GM12865 (cell line): ENCODE measurements around the gene PDE9A.
A peak's percentile ranks its signal among the peaks of the same experiment; 100 is the strongest.

Source experiments
- DNase-seq: peaks from one replicate; pipeline ENCODE4 v3.0.0; 2010; ENCODE audit warnings: low read depth
- H3K4me3 ChIP-seq: 2 replicates; pipeline ENCODE4 v1.5.1; 2011; ENCODE audit warnings: mild to moderate bottlenecking, low read depth, low read length, control low read depth
- CTCF ChIP-seq: IDR thresholded peaks from 2 replicates; pipeline ENCODE4 v1.5.1; 2011; ENCODE audit warnings: low read length, control low read depth, low read depth, inconsistent platforms; ENCODE audit not compliant: insufficient read depth; ENCODE audit errors: missing control alignments

Gene PDE9A

DNA sequence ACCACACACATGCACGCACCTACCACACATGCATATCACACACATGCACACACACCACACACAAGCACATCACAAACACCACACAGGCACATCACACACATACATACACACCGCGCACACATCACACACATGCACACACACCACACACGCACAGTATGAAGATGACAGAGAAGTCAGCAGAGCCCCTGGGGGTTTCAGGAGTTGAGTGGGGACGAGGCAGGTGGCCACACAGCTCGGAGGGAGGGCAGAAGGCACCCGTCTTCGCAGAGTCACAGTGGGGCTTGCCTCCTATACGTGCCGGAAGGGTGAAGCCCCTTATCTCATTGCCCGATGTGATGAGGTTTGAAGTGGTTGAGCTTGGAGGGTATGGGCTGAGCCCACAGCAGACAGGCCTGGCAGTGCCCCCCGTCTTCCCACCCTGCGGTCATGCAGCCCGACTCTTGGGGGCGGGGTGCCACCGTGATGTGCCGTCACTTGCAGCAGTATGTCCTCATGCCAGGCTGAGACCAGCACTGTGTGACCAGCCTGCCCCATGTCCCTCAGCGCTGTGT, 9.9 kb downstream of the PDE9A start:
- DNase-seq = no peak

DNA sequence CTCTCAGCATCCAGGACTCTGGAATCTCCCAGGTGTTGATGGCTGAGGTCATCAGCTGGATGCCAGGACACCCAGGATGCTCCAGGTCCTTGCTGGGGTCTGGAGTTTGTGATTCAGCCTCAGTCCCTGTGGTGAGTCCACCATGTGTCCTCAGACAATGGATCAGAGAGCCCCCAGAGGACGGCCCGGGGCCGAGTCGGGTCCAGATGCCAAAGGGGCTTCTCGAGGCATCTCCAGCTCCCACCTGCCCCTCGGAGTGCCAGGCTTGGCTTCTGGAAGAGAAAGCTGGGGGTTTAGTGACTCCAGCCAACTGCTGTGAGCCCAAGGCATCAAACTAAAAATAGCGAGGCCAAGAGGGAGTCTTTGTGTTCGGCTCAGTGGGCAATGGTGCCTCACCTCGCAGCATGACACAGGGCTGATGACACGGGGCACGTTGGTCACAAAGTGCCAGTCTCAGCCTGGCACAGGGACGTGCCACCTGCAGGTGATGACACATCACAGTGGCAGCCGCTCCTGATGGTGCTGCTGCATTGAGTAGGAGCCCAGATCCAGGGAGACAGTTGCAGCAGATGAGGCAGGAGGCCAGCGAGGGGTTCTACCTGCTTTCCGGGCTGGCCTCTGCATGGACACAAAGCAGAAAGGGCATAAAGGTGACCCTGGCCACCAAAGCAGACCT, 10.6 kb downstream of the PDE9A start:
- DNase-seq = no peak
- H3K4me3 ChIP-seq = no peak overlapping the region
- no peak for TF ChIP-seq CTCF

More for the DNA sequence above, 9.9 kb downstream of the PDE9A start:
- H3K4me3 ChIP-seq = no peak overlapping the region
- TF ChIP-seq CTCF = no peak

GRCh38 chr21:42664614-42665013, 11.2 kb downstream of the PDE9A start:
- no peak for DNase-seq
- TF ChIP-seq CTCF = no peak
- no peak overlapping the region for H3K4me3 ChIP-seq

GRCh38 chr21:42665026-42665425, 11.6 kb downstream of the PDE9A start:
- H3K4me3 ChIP-seq = no peak overlapping the region
- no peak for TF ChIP-seq CTCF
- no peak for DNase-seq

- no peak for TF ChIP-seq CTCF
- no peak for DNase-seq
- no peak overlapping the region for H3K4me3 ChIP-seq
These were observed 12.1 kb downstream of the PDE9A start for GRCh38 chr21:42665484-42665883.

DNA sequence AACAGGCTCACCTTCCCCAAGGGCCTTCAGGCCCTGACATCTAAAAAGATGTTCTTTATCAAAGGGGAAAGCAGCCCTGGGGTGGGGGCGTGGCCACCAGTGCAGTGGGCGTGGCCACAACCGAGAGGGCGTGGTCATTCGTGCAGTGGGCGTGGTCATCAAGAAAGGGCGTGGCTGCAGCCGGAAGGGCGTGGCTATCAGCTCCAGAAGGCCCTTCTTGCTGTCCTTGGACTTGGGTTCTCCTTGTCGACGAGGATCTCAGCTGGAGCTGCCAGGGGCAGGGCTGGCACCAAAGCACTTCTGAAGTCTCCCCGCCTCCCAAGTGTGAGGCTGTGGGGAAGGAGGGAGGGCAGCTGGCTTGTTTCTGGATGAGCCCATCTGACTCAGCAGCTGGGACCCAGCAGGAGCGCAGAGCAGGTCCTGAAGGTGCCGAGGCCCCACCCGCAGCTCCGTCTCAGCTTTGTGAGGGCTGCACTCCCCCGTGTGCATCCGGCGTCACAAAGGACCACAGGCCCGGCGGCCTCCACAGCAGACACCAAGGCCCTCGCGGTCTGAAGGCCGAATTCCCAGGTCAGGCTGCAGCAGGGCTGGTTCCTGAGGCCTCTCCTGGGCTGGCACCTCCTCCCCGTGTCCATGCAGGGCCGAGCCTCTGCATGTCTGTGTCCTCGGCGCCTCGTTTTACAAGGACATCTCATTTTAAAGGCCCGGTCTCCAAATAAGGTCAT, 12.8 kb downstream of the PDE9A start:
- TF ChIP-seq CTCF = no peak
- H3K4me3 ChIP-seq = no peak overlapping the region
- DNase-seq = peak; percentile 37
